Mesenchymal stem cell (in vitro differentiated cells and primary cell): ENCODE measurements around the gene UGT1A9.
"Not testable (repeated sequence)": the region's sequence is repeated elsewhere in the genome, so short reads cannot be mapped to it uniquely, and the experiment has no call there.

Source experiments
- DNase-seq: peaks from one replicate; pipeline ENCODE4 v3.0.0-alpha.2; 2013
- H2AFZ ChIP-seq: one replicate; pipeline ENCODE4 v1.6.1; 2013; ENCODE audit warnings: low read depth, mild to moderate bottlenecking, control low read depth, inconsistent platforms, low read length, moderate library complexity
- H2AK5ac ChIP-seq: 2 replicates; pipeline ENCODE4 v1.6.1; 2013; ENCODE audit warnings: low read length, moderate library complexity, mild to moderate bottlenecking, inconsistent platforms; ENCODE audit not compliant: severe bottlenecking
- H2BK120ac ChIP-seq: one replicate; pipeline ENCODE4 v1.6.1; 2013; ENCODE audit warnings: low read depth, mild to moderate bottlenecking, inconsistent platforms, low read length, moderate library complexity
- H2BK12ac ChIP-seq, 2 experiments: one replicate each; pipeline ENCODE4 v1.6.1; 2013; ENCODE audit warnings: inconsistent platforms in 2 of 2, low read length in 2 of 2, mild to moderate bottlenecking in 2 of 2, moderate library complexity in 2 of 2, control low read depth in 1 of 2
- H2BK15ac ChIP-seq: one replicate; pipeline ENCODE4 v1.6.1; 2013; ENCODE audit warnings: mild to moderate bottlenecking, low read depth, inconsistent platforms; ENCODE audit not compliant: poor library complexity, severe bottlenecking
- H2BK5ac ChIP-seq: 2 replicates; pipeline ENCODE4 v1.6.1; 2013; ENCODE audit warnings: low read depth, mild to moderate bottlenecking, low read length, control low read depth, inconsistent platforms; ENCODE audit not compliant: poor library complexity, severe bottlenecking
- H3K14ac ChIP-seq, 2 experiments: one replicate each; pipeline ENCODE4 v1.6.1; 2013; ENCODE audit warnings: inconsistent platforms in 2 of 2, low read length in 2 of 2, control low read depth in 1 of 2, mild to moderate bottlenecking in 1 of 2, moderate library complexity in 1 of 2
- H3K18ac ChIP-seq, 2 experiments: one replicate each; pipeline ENCODE4 v1.6.1; 2013; ENCODE audit warnings: inconsistent platforms in 2 of 2, low read length in 2 of 2, control low read depth in 1 of 2, low read depth in 1 of 2, mild to moderate bottlenecking in 1 of 2
- H3K23ac ChIP-seq, 2 experiments: one replicate each; pipeline ENCODE4 v1.6.1; 2013; ENCODE audit warnings: inconsistent platforms in 2 of 2, low read length in 2 of 2, mild to moderate bottlenecking in 2 of 2, moderate library complexity in 2 of 2, control low read depth in 1 of 2
- H3K27ac ChIP-seq: 2 replicates; pipeline ENCODE4 v1.5.1; 2013; ENCODE audit warnings: mild to moderate bottlenecking, moderate library complexity, low read length, control low read depth, inconsistent platforms; ENCODE audit not compliant: poor library complexity, severe bottlenecking
- H3K27me3 ChIP-seq, 2 experiments: 2 replicates each; pipeline versions ENCODE4 v1.6.1 to v1.7.0; 2013; ENCODE audit warnings: low read length in 2 of 2, mild to moderate bottlenecking in 2 of 2, moderate library complexity in 2 of 2, control low read depth in 1 of 2, inconsistent platforms in 1 of 2; ENCODE audit not compliant: control insufficient read depth in 1 of 2, insufficient read depth in 1 of 2
- H3K36me3 ChIP-seq, 2 experiments: 2 replicates each; pipeline versions ENCODE4 v1.6.1 to v1.7.0; 2013; ENCODE audit warnings: low read length in 2 of 2, control low read depth in 1 of 2, inconsistent platforms in 1 of 2, low read depth in 1 of 2, mild to moderate bottlenecking in 1 of 2; ENCODE audit not compliant: insufficient read depth in 2 of 2, control insufficient read depth in 1 of 2
- H3K4ac ChIP-seq, 2 experiments: one replicate each; pipeline ENCODE4 v1.6.1; 2013; ENCODE audit warnings: inconsistent platforms in 2 of 2, low read length in 2 of 2, mild to moderate bottlenecking in 2 of 2, moderate library complexity in 2 of 2, control low read depth in 1 of 2, low read depth in 1 of 2
- H3K4me1 ChIP-seq: 2 replicates; pipeline ENCODE4 v1.6.1; 2013; ENCODE audit warnings: low read depth, low read length, control low read depth; ENCODE audit not compliant: control insufficient read depth, insufficient read depth
- H3K4me2 ChIP-seq: 2 replicates; pipeline ENCODE4 v1.6.1; 2013; ENCODE audit warnings: low read length, mild to moderate bottlenecking, inconsistent platforms; ENCODE audit not compliant: poor library complexity, severe bottlenecking
- H3K4me3 ChIP-seq, 2 experiments: 2 replicates each; pipeline versions ENCODE4 v1.5.1 to v1.7.0; 2013; ENCODE audit warnings: low read length in 2 of 2, mild to moderate bottlenecking in 2 of 2, control low read depth in 1 of 2, low read depth in 1 of 2; ENCODE audit not compliant: insufficient read depth in 1 of 2
- H3K79me1 ChIP-seq: replicated peaks from 2 replicates; pipeline ENCODE4 v1.6.1; 2013; ENCODE audit warnings: mild to moderate bottlenecking, control low read depth, low read length, inconsistent platforms; ENCODE audit not compliant: poor library complexity, severe bottlenecking
- H3K9ac ChIP-seq: 2 replicates; pipeline ENCODE4 v1.7.0; 2013; ENCODE audit warnings: mild to moderate bottlenecking, low read length, moderate library complexity
- H3K9me3 ChIP-seq: 2 replicates; pipeline ENCODE4 v1.7.0; 2013; ENCODE audit warnings: mild to moderate bottlenecking, low read length; ENCODE audit not compliant: control insufficient read depth
- H4K8ac ChIP-seq: one replicate; pipeline ENCODE4 v1.6.1; 2013; ENCODE audit warnings: inconsistent platforms, mild to moderate bottlenecking, low read length, moderate library complexity
- H4K91ac ChIP-seq: one replicate; pipeline ENCODE4 v1.6.1; 2013; ENCODE audit warnings: mild to moderate bottlenecking, low read length, inconsistent platforms
- WGBS: methylation state at CpG from one replicate; pipeline ENCODE4 v1.1.7; 2013; ENCODE audit warnings: mixed read lengths; 5-methylcytosine and 5-hydroxymethylcytosine counted together

UGT1A9 gene

DNA sequence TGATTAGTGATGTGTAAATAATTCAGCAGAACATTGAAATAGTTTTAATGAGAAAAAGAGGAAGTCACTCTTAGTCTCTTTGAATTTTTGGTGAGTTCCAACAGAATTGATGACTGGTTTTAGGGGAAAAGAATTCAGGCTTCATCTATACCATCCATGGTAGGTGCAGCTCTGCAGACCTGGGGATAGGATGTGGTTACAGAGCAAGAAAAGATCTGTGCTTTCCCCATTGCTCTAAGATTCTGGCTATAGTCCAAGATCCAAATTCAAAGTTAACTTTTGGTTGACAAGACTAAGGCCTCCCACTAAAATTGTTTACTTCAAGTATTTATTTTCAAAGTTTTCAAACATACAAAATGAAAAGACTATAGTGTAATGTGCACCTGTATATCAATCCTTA lies 31.8 kb upstream of the UGT1A9 start:
- DNase-seq, result no peak
- Histone ChIP-seq H3K14ac (no peak overlapping the region), H2BK5ac (no peak overlapping the region), H3K4me3 (no peak overlapping the region), H3K4me1 (no peaks in the 10 kb centered on the region), H3K18ac (no peak overlapping the region), H2AFZ (no peak overlapping the region), H3K9ac (no peak overlapping the region), H2BK12ac (no peak overlapping the region), H3K27me3 (peaks cover 0 to 15% of the 10 kb centered on the region in 2 experiments), H4K91ac (no peak overlapping the region), H3K4me2 (no peak overlapping the region), H2BK15ac (no peak overlapping the region), H3K36me3 (no peaks in the 10 kb centered on the region), H2BK120ac (no peak overlapping the region), H3K23ac (no peak overlapping the region), H3K9me3 (peaks cover 3% of the 10 kb centered on the region), H3K27ac (no peak overlapping the region), H4K8ac (no peak overlapping the region), H2AK5ac (no peak overlapping the region), H3K4ac (no peak overlapping the region), H3K79me1 (no peaks in the 10 kb centered on the region)

DNA sequence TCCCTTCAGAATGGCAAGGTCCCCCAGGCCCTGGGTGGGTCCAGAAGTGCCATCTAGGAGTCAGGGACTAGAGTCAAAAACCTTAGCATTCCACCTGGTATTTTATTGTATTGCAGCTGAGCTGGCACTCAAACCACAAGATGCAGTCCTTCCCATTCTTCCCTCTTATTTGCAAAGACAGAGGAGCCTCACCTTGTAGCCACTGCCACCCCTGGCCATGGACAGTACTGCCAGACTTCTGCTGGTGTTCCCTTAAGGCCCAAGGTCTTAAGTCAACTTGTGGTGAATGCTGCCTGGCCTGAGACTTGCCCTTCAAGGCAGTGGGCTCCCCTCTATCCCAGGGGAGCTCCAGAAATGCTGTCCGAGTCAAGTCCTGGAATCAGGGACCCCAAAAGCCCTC lies 28.6 kb upstream of the UGT1A9 start:
- Histone ChIP-seq H3K23ac (no peak overlapping the region), H4K8ac (no peak overlapping the region), H3K9ac (no peak overlapping the region), H3K18ac (no peak overlapping the region), H3K36me3 (no peaks in the 10 kb centered on the region), H2BK5ac (no peak overlapping the region), H3K4me2 (no peak overlapping the region), H3K9me3 (peaks cover 9% of the 10 kb centered on the region), H3K4ac (no peak overlapping the region), H3K79me1 (no peaks in the 10 kb centered on the region), H3K4me3 (no peak overlapping the region), H2AK5ac (no peak overlapping the region), H4K91ac (no peak overlapping the region), H3K14ac (no peak overlapping the region), H3K4me1 (no peaks in the 10 kb centered on the region), H2AFZ (no peak overlapping the region), H2BK12ac (no peak overlapping the region), H3K27ac (no peak overlapping the region), H2BK15ac (no peak overlapping the region), H2BK120ac (no peak overlapping the region), H3K27me3 (peaks cover 0 to 10% of the 10 kb centered on the region in 2 experiments)
- no peak for DNase-seq
- 77% methylated on average over 1 of the region's 1 CpG for WGBS

DNA sequence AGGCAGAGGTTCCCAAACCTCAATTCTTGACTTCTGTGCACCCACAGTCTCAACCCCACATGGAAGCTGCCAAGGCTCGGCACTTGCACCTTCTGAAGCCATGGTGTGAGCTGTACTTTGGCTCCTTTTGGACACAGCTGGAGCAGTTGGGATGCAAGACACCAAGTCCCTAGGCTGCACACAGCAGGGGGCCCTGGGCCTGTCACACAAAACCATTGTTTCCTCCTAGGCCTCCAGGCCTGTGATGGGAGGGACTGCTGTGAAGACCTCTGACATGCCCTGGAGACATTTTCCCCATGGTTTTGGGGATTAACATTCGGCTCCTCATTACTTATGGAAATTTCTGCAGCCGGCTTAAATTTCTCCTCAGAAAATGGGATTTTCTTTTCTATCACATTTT lies 25.7 kb upstream of the UGT1A9 start:
- H3K18ac ChIP-seq, H3K79me1 ChIP-seq, DNase-seq, H3K4me3 ChIP-seq, H3K4ac ChIP-seq, H3K27ac ChIP-seq, H3K36me3 ChIP-seq, H4K8ac ChIP-seq, H3K9ac ChIP-seq, H2AK5ac ChIP-seq, H2BK12ac ChIP-seq, H2AFZ ChIP-seq, H3K27me3 ChIP-seq, H3K23ac ChIP-seq, H3K14ac ChIP-seq, H3K4me2 ChIP-seq, H3K9me3 ChIP-seq, H2BK15ac ChIP-seq, H4K91ac ChIP-seq, H2BK120ac ChIP-seq, H3K4me1 ChIP-seq, H2BK5ac ChIP-seq: not testable (repeated sequence)
- 74% methylated on average over 3 of the region's 3 CpGs for WGBS

DNA sequence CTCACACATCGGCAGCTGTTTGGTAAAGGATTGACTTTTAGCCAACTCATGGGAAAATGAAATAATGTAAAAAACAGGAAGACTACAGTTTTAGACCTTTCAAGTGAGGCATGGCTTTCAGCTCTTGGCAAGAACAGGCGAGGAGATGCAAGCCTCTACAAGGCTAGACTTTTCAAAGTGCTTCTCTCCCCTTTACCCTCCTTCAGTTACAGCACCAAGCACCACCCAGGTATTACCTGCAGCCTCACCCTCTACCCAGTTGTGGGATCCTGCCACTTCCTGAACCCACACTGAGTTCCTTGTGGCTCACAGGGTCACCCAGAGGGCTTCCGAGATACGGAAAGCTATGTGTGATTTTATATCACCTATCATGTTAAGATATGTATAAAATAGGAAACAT lies 20.7 kb upstream of the UGT1A9 start:
- no peaks in the 10 kb centered on the region for H3K4me1 ChIP-seq
- no peak overlapping the region for H2BK5ac ChIP-seq
- no peak overlapping the region for H2BK15ac ChIP-seq
- no peak overlapping the region for H4K8ac ChIP-seq
- H2BK12ac ChIP-seq, result no peak overlapping the region
- H3K4me3 ChIP-seq, result no peak overlapping the region
- WGBS, result 54% methylated on average over 2 of the region's 4 CpGs
- no peak overlapping the region for H2BK120ac ChIP-seq
- no peak overlapping the region for H3K27ac ChIP-seq
- no peak overlapping the region for H3K14ac ChIP-seq
- H3K9ac ChIP-seq, result no peak overlapping the region
- peaks cover 3% of the 10 kb centered on the region for H3K9me3 ChIP-seq
- H3K4me2 ChIP-seq, result no peak overlapping the region
- no peak overlapping the region for H3K23ac ChIP-seq
- H2AK5ac ChIP-seq, result no peak overlapping the region
- H3K4ac ChIP-seq, result no peak overlapping the region
- H3K79me1 ChIP-seq, result no peaks in the 10 kb centered on the region
- no peak overlapping the region for H4K91ac ChIP-seq
- no peak overlapping the region for H2AFZ ChIP-seq
- H3K27me3 ChIP-seq, result peaks cover 0 to 4% of the 10 kb centered on the region in 2 experiments
- no peaks in the 10 kb centered on the region for H3K36me3 ChIP-seq
- no peak overlapping the region for H3K18ac ChIP-seq
- no peak for DNase-seq
